ENCODE data around the gene CDK5RAP2. TPM values are rescaled to one million over a fixed set of nuclear protein-coding genes. Genes with fewer than 3 reads are reported as not detected.

CDK5RAP2 gene
- total RNA-seq, 2 donors from 2014 or later: 31.9 to 45.8 TPM

DNA sequence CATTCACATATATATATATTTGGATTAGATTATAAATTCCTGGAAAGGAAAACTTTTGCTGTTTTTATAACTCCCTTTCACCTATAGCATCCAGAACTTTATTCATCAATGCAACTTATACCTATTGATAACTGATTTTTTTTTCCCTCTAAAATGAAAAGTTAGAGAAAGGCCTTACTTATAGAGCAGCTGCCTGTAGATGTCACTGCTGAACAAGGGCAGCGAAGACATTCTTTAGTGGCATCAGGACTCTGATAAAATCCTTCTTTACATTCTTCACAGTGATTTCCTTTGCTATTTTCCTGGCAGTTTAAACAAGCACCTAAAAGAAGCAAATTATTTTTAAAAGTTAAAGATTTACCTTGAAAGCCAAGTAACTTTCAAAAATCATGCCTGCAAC is 32.3 kb upstream of the CDK5RAP2 start:
- no peaks in the 10 kb centered on the region for H3K4me1 ChIP-seq
- no peak overlapping the region for H3K27ac ChIP-seq
- no peak overlapping the region for H3K9ac ChIP-seq (ENCODE audit: low read depth in 2 of 2, low read length in 2 of 2)
- no peaks in the 10 kb centered on the region for H3K9me3 ChIP-seq
- no peaks in the 10 kb centered on the region for H3K27me3 ChIP-seq
- H3K4me3 ChIP-seq: no peak overlapping the region
- no peak for DNase-seq
- TF ChIP-seq, protein P1, sequence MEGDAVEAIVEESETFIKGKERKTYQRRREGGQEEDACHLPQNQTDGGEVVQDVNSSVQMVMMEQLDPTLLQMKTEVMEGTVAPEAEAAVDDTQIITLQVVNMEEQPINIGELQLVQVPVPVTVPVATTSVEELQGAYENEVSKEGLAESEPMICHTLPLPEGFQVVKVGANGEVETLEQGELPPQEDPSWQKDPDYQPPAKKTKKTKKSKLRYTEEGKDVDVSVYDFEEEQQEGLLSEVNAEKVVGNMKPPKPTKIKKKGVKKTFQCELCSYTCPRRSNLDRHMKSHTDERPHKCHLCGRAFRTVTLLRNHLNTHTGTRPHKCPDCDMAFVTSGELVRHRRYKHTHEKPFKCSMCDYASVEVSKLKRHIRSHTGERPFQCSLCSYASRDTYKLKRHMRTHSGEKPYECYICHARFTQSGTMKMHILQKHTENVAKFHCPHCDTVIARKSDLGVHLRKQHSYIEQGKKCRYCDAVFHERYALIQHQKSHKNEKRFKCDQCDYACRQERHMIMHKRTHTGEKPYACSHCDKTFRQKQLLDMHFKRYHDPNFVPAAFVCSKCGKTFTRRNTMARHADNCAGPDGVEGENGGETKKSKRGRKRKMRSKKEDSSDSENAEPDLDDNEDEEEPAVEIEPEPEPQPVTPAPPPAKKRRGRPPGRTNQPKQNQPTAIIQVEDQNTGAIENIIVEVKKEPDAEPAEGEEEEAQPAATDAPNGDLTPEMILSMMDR (IDR thresholded peaks at IDR 0.05): no peak
- intact Hi-C loops (cut with DNase I): no loop called here
- H3K36me3 ChIP-seq: no peaks in the 10 kb centered on the region

DNA sequence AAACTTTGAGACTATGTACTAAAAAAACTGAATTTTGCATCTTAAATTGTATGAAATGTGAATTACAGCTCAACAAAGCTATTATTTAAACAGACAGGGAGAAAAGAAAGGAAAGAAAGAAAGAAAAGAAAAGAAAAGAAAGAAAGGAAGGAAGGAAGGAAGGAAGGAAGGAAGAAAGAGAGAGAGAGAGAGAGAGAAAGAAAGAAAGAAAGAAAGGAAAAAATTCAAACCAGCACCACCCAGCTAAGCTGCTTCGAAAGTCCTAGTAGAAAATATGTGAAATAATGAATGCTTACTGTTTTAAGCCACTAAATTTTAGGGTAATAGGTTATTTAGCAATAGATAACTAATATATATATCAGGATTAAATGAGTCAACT is 31.7 kb upstream of the CDK5RAP2 start:
- H3K9me3 ChIP-seq: no peaks in the 10 kb centered on the region
- TF ChIP-seq, protein P1 (IDR thresholded peaks at IDR 0.05): no peak
- intact Hi-C loops (cut with DNase I): no loop called here
- H3K4me1 ChIP-seq: no peaks in the 10 kb centered on the region
- no peak for DNase-seq
- H3K4me3 ChIP-seq: no peak overlapping the region
- no peak overlapping the region for H3K9ac ChIP-seq (ENCODE audit: low read depth in 2 of 2, low read length in 2 of 2)
- no peaks in the 10 kb centered on the region for H3K36me3 ChIP-seq
- H3K27ac ChIP-seq: no peak overlapping the region
- no peaks in the 10 kb centered on the region for H3K27me3 ChIP-seq

DNA sequence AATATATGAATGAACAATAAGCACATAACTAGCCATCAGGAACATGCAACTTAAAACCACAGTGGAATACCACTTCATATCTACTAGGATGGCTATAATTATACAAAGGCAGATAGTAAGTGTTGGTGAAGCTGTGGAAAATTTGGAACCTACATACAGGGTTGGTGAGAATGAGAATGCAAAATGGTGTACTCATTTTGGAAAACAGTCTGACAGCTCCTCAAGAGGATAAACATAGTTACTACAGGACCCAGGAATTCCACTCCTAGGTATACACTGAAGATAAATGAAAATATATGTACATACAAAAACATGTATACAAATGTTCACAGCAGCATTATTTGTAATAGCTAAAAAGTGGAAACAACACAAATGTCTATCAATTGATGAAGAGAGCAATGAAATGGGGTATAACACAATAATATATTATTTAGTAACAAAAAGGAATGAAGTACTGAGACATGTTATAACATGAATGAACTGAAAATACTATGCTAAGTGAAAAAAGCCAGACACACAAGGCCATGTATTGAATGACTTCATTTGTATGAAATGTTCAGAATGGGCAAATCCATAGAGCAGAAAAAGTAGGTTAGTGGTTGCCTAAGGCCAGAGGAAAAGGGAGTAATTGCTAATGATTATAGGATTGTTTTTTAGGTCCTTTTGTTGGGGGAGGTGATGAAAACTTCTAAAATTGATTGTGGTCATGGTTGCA is 31.2 kb upstream of the CDK5RAP2 start:
- intact Hi-C loops (cut with DNase I): no loop called here
- no peaks in the 10 kb centered on the region for H3K9me3 ChIP-seq
- H3K27me3 ChIP-seq: no peaks in the 10 kb centered on the region
- no peak for DNase-seq
- H3K4me3 ChIP-seq: no peak overlapping the region
- no peaks in the 10 kb centered on the region for H3K4me1 ChIP-seq
- H3K27ac ChIP-seq: no peak overlapping the region
- H3K36me3 ChIP-seq: no peaks in the 10 kb centered on the region
- TF ChIP-seq, protein P1 (IDR thresholded peaks at IDR 0.05): no peak
- no peak overlapping the region for H3K9ac ChIP-seq (ENCODE audit: low read depth in 2 of 2, low read length in 2 of 2)

DNA sequence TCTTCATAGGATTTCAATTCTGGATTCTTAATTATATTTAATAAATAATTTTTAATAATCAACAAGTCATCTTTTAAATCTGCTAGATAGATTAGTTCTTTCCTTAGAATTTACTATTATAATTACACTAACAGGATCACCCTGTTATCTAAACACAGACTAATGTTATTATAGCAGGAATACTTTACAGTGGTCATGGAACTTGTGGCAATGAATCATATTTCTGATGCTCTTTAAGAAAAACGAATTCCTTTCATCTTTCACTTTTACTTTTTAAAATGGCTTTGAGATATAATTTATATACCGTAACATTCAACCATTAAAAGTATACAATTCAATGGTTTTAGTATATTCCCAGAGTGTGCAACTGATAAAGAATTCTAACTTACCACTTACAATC is 29.7 kb upstream of the CDK5RAP2 start:
- DNase-seq: no peak
- Histone ChIP-seq H3K9ac (ENCODE audit: low read depth in 2 of 2, low read length in 2 of 2) (no peak overlapping the region), H3K9me3 (no peaks in the 10 kb centered on the region), H3K27me3 (no peaks in the 10 kb centered on the region), H3K4me1 (no peaks in the 10 kb centered on the region), H3K4me3 (no peak overlapping the region), H3K27ac (no peak overlapping the region), H3K36me3 (no peaks in the 10 kb centered on the region)
- TF ChIP-seq, protein P1 (IDR thresholded peaks at IDR 0.05): no peak
- intact Hi-C loops (cut with DNase I): no loop called here

DNA sequence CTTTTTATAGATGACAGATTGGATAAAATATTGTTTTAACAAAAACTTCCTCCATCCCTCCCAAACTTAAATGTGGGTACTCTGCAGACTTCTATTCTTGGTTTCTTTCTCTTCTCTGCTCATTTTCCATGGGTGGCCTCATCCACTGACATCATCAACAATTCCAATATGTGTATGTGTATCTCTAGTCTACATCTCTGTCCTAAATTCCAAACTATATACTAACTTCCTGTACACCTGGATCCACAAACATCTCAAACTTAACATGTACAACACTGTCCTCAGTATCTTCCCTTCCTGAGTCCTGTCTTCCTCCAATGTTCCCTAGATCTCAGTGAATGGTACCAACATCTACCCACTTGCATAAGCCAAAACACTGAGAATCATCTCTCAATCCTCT is 28.5 kb upstream of the CDK5RAP2 start:
- Histone ChIP-seq H3K27me3 (no peaks in the 10 kb centered on the region), H3K4me1 (no peaks in the 10 kb centered on the region), H3K9ac (ENCODE audit: low read depth in 2 of 2, low read length in 2 of 2) (no peak overlapping the region), H3K4me3 (no peak overlapping the region), H3K27ac (no peak overlapping the region), H3K9me3 (no peaks in the 10 kb centered on the region), H3K36me3 (no peaks in the 10 kb centered on the region)
- no peak for DNase-seq
- TF ChIP-seq, protein P1 (IDR thresholded peaks at IDR 0.05): no peak
- intact Hi-C loops (cut with DNase I): no loop called here
